CD4-positive, alpha-beta T cell treated with Interleukin-17A for 4 hours (primary cell): ENCODE data around the gene MYOD1.

Source experiments
- DNase-seq: peaks from one replicate; pipeline ENCODE4 v3.0.0-alpha.2; 2020; ENCODE audit warnings: mixed read lengths

MYOD1 gene

GRCh38 chr11:17751558-17751957 is 32.2 kb downstream of the MYOD1 start:
- DNase-seq = no peak

DNA sequence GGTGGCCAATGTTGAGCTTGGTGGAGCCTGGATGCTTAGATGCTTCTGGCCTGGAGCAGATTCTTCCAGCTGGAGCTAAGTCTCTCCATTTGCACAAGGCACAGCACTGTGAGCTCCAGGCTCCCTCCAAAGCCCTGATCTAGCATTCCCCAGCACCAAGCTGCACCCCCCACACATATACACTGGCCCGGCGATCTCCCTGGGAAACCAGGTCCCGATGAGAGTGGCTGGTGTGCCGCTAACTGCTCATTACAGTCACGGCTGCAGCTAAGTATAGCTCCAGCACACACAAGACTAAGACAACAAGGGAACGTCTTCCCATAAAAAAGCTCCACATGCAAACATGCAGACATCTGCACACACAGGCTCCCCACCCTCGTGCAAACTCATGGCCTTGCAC is 32.8 kb downstream of the MYOD1 start:
- DNase-seq = no peak

- DNase-seq = no peak
Observed at GRCh38 chr11:17753153-17753552, 33.8 kb downstream of the MYOD1 start.

DNA sequence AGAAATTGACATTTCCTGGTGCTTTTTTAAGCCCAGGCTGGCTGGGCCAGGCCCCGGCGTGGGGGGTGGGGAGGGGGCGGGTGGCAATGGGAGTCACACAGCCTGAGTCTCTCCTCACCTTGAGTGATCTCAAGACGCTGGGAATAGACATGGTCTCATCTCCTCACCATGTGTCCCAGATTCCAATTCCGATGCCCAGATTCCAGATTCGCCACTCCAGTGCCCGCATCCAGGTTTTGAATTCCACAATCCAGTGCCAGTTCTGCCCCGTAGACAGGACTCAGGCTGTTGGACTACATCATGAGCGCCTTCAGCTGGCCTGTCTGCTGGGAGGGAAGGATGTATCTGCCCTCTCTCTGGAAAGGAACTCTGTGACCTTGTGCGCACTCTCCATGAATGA is 34.3 kb downstream of the MYOD1 start:
- DNase-seq = no peak

DNA sequence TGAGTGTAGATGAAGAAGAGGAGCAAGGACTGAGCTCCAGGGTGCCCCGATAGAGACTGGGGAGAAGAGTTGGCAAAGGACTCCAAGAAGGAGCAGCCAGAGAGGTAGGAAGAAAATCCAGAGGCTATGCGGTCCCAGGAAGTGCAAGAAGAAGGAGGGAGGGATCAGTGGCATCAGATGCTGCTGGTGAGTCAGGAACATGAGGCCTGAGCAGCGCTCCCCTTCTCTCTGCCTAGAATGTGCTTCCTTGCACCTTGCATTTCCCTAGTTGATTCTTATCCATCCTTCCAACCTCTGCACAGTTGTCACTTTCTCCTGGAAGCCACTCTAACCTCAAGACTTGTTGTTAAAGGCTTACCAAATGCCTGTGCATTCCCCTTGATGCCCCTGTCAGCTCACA is 36.5 kb downstream of the MYOD1 start:
- DNase-seq = no peak

GRCh38 chr11:17760102-17761029 is 41.0 kb downstream of the MYOD1 start:
- no peak for DNase-seq

- DNase-seq = no peak
Observed at GRCh38 chr11:17762309-17762974, 43.1 kb downstream of the MYOD1 start.

GRCh38 chr11:17763244-17763643 is 43.9 kb downstream of the MYOD1 start:
- no peak for DNase-seq

DNA sequence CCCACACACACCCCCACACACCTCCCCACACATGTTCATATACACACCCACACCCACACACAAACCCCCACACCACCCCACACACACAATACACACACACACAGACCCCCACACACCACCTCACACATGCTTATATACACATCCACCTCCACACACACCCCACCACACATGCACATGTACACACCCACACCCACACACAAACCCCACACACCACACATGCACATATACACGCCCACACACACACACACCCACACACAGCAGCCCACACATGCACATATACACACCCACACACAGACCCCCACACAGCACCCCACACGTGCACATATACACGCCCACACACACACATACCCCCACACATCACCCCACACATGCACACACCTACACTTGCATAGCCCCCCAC is 44.3 kb downstream of the MYOD1 start:
- DNase-seq = no peak

GRCh38 chr11:17764446-17765218 is 45.3 kb downstream of the MYOD1 start:
- no peak for DNase-seq

DNA sequence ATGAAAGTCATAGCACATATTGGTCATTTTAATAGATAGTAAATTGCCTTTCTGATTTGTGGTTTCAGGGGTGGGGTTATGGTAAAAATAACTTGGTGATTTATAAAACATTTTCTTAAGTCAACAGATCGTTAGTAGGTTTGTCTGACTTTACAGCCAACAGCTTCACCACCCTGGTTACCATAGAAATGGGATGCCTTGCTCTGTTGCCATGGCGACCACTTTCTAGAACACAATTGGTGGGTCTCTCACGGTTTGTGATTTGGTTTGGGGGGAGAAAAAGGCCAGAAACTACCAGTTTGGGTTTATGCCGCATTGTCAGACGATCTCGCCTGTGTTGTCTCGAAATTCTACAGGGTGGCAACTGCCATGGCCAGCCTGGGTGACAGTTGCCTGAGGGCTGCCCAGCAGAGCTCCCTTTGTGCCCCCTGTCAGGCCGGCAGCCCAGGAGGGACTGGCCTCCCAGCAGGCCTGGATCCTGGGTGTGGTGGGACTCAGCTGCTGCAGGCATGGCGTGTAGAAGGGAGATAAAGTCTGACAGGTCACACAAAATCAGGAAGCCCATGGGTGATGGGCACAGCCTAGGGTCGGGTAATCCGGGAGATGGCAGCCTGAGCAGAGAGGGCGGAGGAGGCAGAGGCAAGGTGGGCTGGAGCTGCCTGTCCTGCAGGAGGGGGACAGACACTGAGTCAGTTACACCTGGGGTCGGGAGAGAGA is 46.1 kb downstream of the MYOD1 start:
- DNase-seq = no peak

DNA sequence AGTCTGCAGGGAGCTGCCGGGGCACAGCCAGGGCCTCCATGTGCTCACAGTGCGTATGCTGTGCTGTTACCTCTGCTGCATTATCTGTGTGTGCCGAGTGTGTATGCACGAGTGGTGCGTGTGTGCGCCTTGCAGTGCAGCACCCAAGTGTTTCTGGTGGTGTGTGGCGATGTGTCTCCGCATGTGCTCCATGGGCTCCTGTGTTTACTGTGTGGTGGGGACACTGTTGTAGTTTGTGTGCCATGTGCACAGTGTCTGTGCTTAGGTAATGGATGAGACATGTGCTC is 46.6 kb downstream of the MYOD1 start:
- DNase-seq = no peak

GRCh38 chr11:17766590-17766989 is 47.2 kb downstream of the MYOD1 start:
- DNase-seq = no peak

GRCh38 chr11:17767301-17767885 is 48.0 kb downstream of the MYOD1 start:
- DNase-seq = no peak

- DNase-seq = no peak
Observed at GRCh38 chr11:17767914-17768313, 48.5 kb downstream of the MYOD1 start.

DNA sequence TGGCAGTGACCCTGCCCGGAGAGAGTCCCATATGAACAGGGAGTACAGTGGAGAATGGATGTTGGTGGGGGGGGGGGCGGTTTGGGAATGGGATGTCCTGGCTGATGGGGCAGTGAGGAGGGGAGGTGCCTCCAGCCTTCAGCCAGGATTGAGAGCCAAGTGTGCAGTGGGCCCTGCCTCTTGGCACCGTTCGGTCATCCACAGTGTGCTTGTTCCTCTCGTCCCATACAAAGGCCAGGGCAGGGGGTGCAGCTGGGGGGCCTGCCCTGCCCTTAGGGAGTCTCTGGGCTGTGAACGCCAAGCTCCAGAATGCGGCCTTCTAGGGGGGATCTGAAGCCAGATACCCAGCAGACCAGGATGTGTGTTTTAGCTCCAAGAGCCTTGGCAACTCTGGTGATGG is 49.2 kb downstream of the MYOD1 start:
- no peak for DNase-seq

DNA sequence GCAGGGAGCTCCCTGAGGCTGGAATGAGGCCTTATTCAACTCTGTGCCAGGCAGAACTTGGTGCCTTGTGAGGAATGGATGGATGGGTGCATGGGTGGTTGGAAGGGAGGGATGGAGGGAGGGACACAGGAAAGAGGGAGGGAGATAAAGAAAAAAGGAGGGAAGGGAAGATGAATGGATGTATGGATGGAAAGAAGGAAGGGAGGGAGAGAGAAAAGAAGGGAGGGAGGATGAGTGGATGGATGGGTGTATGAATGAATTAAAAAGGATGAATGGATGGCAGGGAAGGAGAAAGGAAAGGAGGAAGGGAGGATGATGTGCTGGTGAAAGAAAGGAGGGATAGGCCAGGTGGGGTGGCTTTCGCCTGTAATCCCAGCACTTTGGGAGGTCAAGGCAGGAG is 49.8 kb downstream of the MYOD1 start:
- no peak for DNase-seq

DNA sequence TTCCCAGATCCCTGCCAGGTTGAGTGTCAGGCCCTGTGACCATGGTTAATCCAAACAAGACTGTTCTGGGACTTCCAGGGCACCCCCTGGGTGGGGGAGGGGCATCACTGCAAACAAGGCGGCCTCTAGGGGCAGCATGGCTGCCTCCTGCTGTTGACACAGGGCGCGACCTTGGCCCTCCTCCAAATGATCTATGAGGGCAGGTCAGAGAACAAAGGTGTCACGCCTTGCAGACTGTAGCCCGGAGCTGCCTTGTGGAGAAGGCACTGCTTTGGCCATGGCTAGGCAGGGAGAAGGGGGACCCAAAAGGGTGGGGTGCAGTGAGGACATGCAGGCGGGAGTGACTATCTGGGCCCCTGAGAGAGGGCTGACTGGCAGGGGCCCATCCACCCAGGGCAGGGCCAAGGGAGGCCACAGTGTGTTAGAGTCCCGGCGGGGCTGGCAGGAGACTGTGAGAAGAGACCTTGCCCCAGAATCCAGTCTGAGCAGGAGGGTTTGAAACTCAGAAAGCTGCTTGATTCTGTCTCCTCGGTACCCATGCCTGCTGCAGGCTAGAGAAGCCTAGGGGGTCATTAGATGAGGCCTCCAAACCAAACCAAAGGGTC is 50.8 kb downstream of the MYOD1 start:
- no peak for DNase-seq

DNA sequence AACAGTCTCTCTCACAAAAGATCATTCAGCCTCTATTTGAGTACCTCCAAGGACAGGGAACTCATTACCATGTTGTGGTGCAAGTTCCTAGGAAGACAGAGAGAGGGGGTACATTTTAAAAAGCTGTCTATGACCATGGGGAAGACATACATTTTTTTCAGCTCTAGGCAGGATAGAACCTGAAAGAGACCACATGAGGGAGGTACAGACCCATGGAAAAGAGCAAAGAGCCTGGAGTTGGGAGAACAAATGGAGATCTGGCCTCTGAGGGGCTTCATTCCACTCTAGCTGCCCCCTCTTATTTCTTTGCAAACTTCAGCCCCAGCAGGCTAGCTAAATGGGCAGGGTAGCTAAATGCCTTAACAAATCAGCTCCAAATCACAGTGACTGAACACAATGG is 51.5 kb downstream of the MYOD1 start:
- no peak for DNase-seq

DNA sequence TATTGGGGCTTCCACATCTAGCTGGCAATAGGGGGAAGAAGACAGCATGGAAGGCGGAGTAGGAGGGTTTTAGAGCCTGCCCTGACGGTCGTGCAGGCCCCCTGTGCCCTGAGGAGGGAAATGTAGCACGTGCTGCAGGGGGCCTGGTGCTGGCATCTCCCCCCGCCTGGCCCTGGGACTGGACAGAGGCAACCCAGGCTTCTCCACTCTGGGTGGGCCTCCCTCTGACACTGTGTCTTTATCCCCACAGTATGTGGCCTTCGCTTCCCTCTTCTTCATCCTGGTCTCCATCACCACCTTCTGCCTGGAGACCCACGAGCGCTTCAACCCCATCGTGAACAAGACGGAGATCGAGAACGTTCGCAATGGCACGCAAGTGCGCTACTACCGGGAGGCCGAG is 52.0 kb downstream of the MYOD1 start:
- DNase-seq = no peak
